DND-41 (cell line): ENCODE measurements around the gene STRADA.

ENCODE experiments used
- ATAC-seq: fragments of 200-7000 bp; cut with Tn5 transposase; 3 replicates; pipeline ENCODE4 v1.9.1; 2021; ENCODE audit warnings: low read depth; ENCODE audit not compliant: insufficient read depth
- DNase-seq: peaks from one replicate; pipeline ENCODE4 v3.0.0-alpha.2; 2020
- H2AFZ ChIP-seq: 2 replicates; pipeline ENCODE4 v1.6.0; 2012; ENCODE audit warnings: low read depth, low read length
- H3K27ac ChIP-seq: 2 replicates; pipeline ENCODE4 v1.5.1; 2012; ENCODE audit warnings: low read length, inconsistent platforms
- H3K27me3 ChIP-seq: fragments of 200-600 bp; sonication (generic); 2 replicates; pipeline ENCODE4 v1.6.0; 2012; ENCODE audit warnings: low read length, mild to moderate bottlenecking, inconsistent platforms; ENCODE audit not compliant: insufficient read depth, poor library complexity
- H3K36me3 ChIP-seq: 2 replicates; pipeline ENCODE4 v1.5.1; 2012; ENCODE audit warnings: low read length, inconsistent platforms; ENCODE audit not compliant: insufficient read depth
- H3K4me1 ChIP-seq: 2 replicates; pipeline ENCODE4 v1.5.1; 2012; ENCODE audit warnings: mild to moderate bottlenecking, low read length; ENCODE audit not compliant: insufficient read depth
- H3K4me2 ChIP-seq: 2 replicates; pipeline ENCODE4 v1.6.0; 2012; ENCODE audit warnings: mild to moderate bottlenecking, moderate library complexity, low read length, inconsistent platforms; ENCODE audit not compliant: insufficient read depth
- H3K4me3 ChIP-seq, 2 experiments: fragments of 200-600 bp in 1 of 2; shearing (Covaris generic) in 1 of 2; 2 replicates each; pipeline ENCODE4 v1.5.1; 2012 to 2016; ENCODE audit warnings: inconsistent platforms in 2 of 2, low read length in 2 of 2, mild to moderate bottlenecking in 2 of 2, low read depth in 1 of 2, moderate library complexity in 1 of 2
- H3K79me2 ChIP-seq: 2 replicates; pipeline ENCODE4 v1.6.0; 2012; ENCODE audit warnings: low read length, inconsistent platforms; ENCODE audit not compliant: insufficient read depth
- H3K9ac ChIP-seq: 2 replicates; pipeline ENCODE4 v1.6.0; 2012; ENCODE audit warnings: low read depth, mild to moderate bottlenecking, inconsistent platforms, low read length, moderate library complexity
- H3K9me3 ChIP-seq: 2 replicates; pipeline ENCODE4 v1.5.1; 2012; ENCODE audit warnings: low read length, moderate library complexity, mild to moderate bottlenecking, inconsistent platforms; ENCODE audit not compliant: insufficient read depth, severe bottlenecking
- H4K20me1 ChIP-seq: 2 replicates; pipeline ENCODE4 v1.6.0; 2012; ENCODE audit warnings: low read length; ENCODE audit not compliant: insufficient read depth
- CTCF ChIP-seq: IDR thresholded peaks from 2 replicates; pipeline ENCODE4 v1.5.1; 2012; ENCODE audit warnings: borderline replicate concordance, low read length, moderate library complexity, mild to moderate bottlenecking; ENCODE audit not compliant: poor library complexity, severe bottlenecking; ENCODE audit errors: extremely low read depth
- EZH2 ChIP-seq: IDR thresholded peaks from 3 replicates; pipeline ENCODE4 v1.6.1; 2012; ENCODE audit warnings: borderline replicate concordance, low read depth, mild to moderate bottlenecking, moderate library complexity, low read length, inconsistent platforms; ENCODE audit not compliant: severe bottlenecking

The STRADA gene

GRCh38 chr17:63754046-63754445 is 12.4 kb upstream of the STRADA start:
- TF ChIP-seq EZH2, result no peak
- no peak for TF ChIP-seq CTCF
- H2AFZ ChIP-seq, result no peak overlapping the region
- ATAC-seq, result no peak

GRCh38 chr17:63753215-63753614 is 11.6 kb upstream of the STRADA start:
- H3K4me2 ChIP-seq, result no peak overlapping the region
- peaks cover 87% of the 10 kb centered on the region for H3K36me3 ChIP-seq
- no peak overlapping the region for H2AFZ ChIP-seq
- H3K4me1 ChIP-seq, result no peaks in the 10 kb centered on the region
- H4K20me1 ChIP-seq, result 0 out of 2 replicates have a peak, but pooled peaks cover 3% of the 10 kb centered on the region
- H3K9me3 ChIP-seq, result no peaks in the 10 kb centered on the region
- no peak overlapping the region for H3K4me3 ChIP-seq
- H3K79me2 ChIP-seq, result no peaks in the 10 kb centered on the region
- no peak for ATAC-seq
- TF ChIP-seq CTCF, result no peak
- TF ChIP-seq EZH2, result no peak
- no peaks in the 10 kb centered on the region for H3K27me3 ChIP-seq
- no peak overlapping the region for H3K9ac ChIP-seq
- DNase-seq, result no peak
- no peak overlapping the region for H3K27ac ChIP-seq

More at GRCh38 chr17:63754046-63754445, 12.4 kb upstream of the STRADA start:
- no peak for DNase-seq
- no peaks in the 10 kb centered on the region for H3K27me3 ChIP-seq
- no peak overlapping the region for H3K4me3 ChIP-seq
- H3K4me2 ChIP-seq, result no peak overlapping the region
- no peak overlapping the region for H3K9ac ChIP-seq
- peaks cover 88% of the 10 kb centered on the region for H3K36me3 ChIP-seq
- no peaks in the 10 kb centered on the region for H3K79me2 ChIP-seq
- no peak overlapping the region for H3K27ac ChIP-seq
- no peaks in the 10 kb centered on the region for H3K9me3 ChIP-seq
- no peaks in the 10 kb centered on the region for H3K4me1 ChIP-seq
- H4K20me1 ChIP-seq, result 0 out of 2 replicates have a peak, but pooled peaks cover 3% of the 10 kb centered on the region

- no peaks in the 10 kb centered on the region for H3K79me2 ChIP-seq
- H3K27me3 ChIP-seq, result no peaks in the 10 kb centered on the region
- no peaks in the 10 kb centered on the region for H3K4me1 ChIP-seq
- ATAC-seq (no peak), DNase-seq (no peak)
- no peak overlapping the region for H3K4me2 ChIP-seq
- H4K20me1 ChIP-seq, result 0 out of 2 replicates have a peak, but pooled peaks cover 3% of the 10 kb centered on the region
- no peak overlapping the region for H3K27ac ChIP-seq
- H3K4me3 ChIP-seq, result no peak overlapping the region
- H3K9me3 ChIP-seq, result no peaks in the 10 kb centered on the region
- H2AFZ ChIP-seq, result no peak overlapping the region
- H3K36me3 ChIP-seq, result peaks cover 87% of the 10 kb centered on the region
- no peak overlapping the region for H3K9ac ChIP-seq
- TF ChIP-seq CTCF, result no peak
- no peak for TF ChIP-seq EZH2
Observed at GRCh38 chr17:63752707-63753106, 11.1 kb upstream of the STRADA start.
